Stimulated activated CD8-positive, alpha-beta memory T cell treated with anti-CD3 and anti-CD28 coated beads, Interleukin-4, amount 100 ng/mL, for 1 hour (primary cell): ENCODE measurements around the gene AQP12B.
"Not testable (repeated sequence)": the region's sequence is repeated elsewhere in the genome, so short reads cannot be mapped to it uniquely, and the experiment has no call there.

Experiments used
- DNase-seq, 2 donors: peaks; one replicate each; pipeline ENCODE4 v3.0.0-alpha.2; 2020; ENCODE audit warnings: low read depth in 2 of 2, low spot score in 1 of 2

The AQP12B gene

GRCh38 chr2:240685771-240686371, 3.2 kb upstream of the AQP12B start:
- no peak for DNase-seq

- DNase-seq: not testable (repeated sequence)
Measured at GRCh38 chr2:240683980-240684728, 1.5 kb upstream of the AQP12B start.

DNA sequence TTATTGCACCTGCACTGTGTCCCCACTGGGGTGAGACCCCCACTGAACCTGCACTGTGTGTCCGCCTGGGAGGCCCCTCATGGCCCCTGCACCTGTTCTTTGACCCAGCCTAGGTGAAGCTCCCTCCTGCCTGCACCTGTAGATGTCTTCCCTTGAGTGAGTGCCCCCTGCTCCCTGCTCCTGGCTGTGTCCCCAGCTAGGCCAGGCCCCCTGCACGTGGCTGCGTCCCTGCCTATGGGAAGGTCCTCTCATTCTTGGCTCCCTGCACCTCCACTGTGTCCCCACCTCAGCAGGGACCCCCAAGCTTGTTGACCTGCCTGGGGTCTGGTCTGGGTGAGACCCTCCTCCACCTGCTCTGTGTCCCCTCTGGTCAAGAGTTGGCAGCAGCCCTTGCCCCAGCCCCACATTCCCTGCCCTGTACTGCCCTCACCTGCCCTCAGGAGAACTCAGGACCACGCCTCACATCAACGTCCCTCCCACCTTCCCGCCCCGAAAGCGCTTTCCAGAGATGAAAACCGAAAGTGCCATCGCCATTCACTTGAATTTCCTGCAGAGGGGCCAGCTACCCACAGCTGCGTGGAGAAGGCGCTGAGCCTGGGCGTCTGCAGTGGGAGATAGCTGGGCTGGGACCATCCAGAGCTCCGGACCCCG, 769 bp upstream of the AQP12B start:
- DNase-seq: not testable (repeated sequence)

DNA sequence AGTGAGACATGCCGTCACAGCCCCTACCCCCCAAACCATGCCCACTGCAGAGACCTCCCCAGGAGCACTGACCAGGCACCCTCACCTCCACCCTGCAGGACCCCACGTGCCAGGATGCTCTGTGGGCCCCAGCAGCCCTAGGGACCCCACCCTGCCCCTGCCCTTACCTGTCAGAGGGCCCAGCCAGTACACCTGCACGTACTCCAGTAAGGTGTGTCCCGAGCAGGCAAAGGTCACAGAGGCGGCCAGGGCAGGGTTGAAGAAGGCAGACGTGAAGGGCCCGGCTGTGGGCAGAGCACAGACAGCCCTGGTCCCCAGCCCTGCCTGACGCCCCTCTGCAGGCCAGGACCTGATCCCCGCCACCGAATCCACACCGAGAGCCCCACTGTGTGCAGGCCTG, 2.5 kb downstream of the AQP12B start:
- not testable (repeated sequence) for DNase-seq

GRCh38 chr2:240678909-240679308, 3.8 kb downstream of the AQP12B start:
- not testable (repeated sequence) for DNase-seq

GRCh38 chr2:240678043-240678442, 4.6 kb downstream of the AQP12B start:
- DNase-seq: not testable (repeated sequence)

- not testable (repeated sequence) for DNase-seq
Measured at GRCh38 chr2:240675345-240675744, 7.3 kb downstream of the AQP12B start.

DNA sequence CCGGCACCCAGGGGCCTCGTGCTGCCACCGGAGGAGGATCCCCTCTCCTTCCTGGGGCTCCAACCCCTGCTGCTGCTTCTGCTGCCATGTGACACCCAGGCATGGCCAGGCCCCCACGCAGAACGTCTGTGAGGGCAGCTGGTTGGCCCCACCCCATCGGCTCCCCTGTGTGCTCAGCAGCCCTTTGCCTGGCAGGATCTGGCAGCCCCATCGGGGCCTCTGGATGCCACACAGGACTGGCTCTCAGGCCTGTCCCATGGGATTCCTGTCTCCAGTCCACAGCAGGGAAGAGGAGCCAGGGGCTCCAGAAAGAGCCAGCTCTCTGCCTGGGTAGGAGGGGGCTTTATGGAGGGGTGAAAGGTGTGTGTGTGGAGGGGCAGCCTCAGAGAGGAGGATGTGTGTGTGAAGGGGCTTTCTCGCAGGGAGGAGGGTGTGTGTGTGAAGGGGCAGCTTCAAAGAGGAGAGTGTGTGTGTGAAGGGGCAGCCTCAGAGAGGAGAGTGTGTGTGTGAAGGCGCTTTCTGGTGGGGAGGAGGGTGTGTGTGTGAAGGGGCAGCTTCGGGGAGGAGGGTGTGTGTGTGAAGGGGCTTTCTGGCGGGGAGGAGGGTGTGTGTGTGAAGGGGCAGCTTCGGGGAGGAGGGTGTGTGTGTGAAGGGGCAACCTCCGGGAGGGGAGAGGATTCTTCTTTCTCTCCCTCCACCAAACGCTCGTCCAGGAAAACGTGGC, 8.1 kb downstream of the AQP12B start:
- DNase-seq: not testable (repeated sequence)

DNA sequence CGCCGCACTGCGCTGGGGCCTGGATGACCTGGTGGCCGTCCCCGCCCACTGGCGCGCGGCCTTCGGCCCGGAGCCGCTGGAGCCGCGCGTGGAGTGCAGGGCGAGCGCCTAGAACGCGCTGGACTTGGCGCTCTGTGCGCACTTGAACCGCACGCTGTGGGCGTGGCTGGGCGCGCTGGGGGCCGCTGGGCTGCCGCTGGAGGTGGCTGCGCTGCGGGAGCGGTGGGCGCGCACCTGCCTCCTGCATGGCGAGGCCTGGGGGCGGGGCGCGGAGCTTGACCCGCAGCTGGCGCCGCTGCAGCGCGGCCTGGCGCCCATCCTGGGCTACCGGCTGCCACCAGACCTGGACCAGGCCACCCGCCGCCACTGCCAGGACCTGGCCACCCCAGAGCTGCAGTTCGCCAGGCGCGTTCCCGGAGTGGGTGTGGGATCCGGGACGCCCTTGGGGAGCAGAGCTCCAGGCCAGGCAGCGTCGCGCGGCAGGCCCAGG, 9.9 kb downstream of the AQP12B start:
- DNase-seq: no peak

DNA sequence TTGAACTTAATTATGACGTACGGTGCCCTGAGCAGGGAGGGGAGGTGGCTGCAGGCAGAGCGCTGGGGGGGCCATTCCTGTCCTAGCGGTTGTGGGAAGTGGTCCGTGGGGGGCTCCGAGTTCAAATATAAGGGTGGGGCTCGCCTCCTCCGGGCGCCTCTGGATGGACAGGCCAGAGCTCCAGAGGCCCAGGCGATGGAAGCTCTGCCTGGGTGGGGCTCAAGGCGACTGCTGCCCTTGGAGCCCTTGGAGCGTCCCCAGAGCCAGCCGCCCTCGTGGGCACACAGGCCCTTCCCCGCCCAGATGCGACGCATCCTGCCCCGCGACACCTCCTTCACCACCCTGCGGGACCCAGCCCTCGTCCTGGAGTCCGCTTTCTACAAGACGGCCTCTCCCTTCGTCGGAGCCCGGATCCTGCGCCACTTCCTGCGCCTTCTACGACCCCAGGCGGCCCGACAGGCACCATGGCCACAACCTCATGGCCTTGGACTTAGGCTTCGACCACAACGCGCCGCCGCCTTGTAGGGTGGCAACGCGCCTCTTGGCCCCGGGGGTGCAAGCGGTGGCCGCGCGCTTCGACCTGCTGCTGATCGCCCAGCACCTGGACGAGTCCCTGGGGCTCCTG, 10.5 kb downstream of the AQP12B start:
- DNase-seq: no peak

GRCh38 chr2:240670950-240671349, 11.7 kb downstream of the AQP12B start:
- no peak for DNase-seq

GRCh38 chr2:240670402-240670801, 12.3 kb downstream of the AQP12B start:
- no peak for DNase-seq

GRCh38 chr2:240664622-240665021, 18.1 kb downstream of the AQP12B start:
- no peak for DNase-seq

DNA sequence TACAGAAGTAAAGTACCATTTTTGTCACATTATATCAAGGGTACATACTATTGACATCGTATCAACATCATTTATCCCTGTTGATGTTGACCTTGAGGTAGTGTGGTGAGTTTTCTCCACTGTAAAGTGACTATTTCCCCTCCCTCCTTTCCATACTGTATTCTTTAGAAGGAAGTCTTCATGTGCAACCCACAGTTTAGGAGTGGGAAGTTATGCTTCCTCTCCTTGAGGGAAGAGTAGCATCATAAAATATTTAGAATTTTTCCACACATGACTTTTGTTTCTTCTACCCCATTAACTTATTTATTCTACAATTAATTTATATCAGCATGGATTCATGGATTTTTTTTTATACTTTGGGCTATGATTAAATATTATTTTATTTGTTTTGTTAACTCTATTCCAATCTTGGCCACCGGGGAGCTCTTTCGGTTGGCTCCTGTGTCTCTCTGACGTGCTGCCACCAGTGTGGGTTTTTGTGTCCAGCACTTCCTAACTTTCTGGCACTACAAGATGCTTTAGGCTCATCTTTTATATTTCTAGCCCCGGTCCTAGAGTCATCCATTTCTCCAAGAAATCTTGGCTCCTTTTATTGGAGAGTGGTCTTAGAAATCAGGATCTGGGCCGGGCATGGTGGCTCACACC, 19.0 kb downstream of the AQP12B start:
- no peak for DNase-seq

GRCh38 chr2:240662681-240663080, 20.0 kb downstream of the AQP12B start:
- no peak for DNase-seq

DNA sequence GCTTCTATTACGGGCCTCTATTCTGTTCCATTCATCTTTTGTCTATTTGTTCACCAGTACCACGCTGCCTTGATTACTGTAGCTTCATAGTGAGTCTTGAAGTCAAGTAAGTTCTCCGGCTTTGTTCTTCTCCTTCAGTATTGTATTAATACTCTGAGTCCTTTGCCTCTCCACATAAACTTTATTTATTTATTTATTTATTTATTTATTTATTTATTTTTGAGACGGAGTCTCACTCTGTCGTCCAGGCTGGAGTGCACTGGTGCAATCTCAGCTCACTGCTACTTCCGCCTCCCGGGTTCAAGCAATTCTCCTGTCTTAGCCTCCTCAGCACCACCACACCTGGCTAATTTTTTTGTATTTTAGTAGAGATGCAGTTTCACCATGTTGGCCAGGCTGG, 22.8 kb downstream of the AQP12B start:
- not testable (repeated sequence) for DNase-seq

DNA sequence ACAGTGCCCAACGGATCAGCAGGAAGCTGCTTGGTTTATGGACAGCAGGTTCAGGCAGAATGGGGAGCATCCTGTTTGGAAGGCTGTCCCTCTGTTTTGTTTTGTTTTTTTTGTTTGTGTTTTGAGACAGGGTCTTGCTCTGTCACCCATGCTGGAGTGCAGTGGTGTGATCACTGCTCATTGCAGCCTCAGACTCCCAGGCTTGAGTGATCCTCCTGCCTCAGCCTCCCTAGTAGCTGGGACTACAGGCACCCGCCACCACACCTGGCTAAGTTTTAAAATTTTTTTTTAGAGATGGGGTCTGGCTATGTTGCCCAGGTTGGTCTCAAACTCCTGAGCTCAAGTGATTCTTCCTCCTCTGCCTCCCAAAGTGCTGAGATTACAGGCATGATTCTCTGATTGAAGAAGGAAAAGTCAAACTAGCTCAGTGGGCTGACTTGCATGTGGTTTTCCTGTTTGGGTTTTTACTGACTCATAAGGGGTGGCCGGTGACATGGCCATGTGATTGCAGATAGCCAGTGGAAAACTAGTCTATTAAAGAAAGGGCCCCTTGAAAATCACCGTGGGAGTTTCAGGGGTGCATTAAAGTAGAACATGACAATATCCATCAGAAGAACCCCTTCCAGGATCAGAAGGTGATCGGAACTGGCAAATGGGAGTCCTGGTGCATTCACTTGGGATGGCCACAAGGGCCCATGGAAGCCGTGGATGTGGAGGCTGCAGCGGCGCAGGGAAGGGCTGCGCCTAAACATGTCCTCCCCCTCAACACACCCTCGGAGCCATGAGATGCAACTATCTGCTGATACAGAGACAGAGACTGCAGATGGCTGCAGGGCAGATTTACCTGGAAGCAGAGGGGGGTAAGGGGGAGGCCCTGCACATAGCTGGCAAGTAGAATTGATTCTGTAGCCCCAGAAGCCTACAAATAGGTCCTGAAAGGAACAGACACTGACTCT, 26.5 kb downstream of the AQP12B start:
- DNase-seq: no peak

DNA sequence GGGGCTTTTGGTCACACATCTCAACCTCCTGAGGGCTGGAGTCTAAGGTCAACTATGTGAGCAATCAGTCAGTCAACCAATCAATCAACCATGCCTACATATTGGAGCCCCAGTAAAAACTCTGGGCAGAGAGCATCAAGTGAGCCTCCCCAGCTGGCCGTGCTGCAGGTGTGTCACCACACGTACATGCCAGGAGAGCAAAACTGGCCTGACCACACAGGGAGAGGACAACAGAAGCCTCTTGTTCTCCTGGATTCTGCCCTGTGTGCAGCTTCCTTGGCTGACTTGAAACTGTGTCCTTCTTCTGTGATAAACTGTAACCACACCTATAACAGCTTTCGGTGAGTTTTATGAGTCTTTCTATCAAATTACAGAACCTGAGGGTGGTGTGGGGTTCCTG, 31.5 kb downstream of the AQP12B start:
- DNase-seq: no peak

DNA sequence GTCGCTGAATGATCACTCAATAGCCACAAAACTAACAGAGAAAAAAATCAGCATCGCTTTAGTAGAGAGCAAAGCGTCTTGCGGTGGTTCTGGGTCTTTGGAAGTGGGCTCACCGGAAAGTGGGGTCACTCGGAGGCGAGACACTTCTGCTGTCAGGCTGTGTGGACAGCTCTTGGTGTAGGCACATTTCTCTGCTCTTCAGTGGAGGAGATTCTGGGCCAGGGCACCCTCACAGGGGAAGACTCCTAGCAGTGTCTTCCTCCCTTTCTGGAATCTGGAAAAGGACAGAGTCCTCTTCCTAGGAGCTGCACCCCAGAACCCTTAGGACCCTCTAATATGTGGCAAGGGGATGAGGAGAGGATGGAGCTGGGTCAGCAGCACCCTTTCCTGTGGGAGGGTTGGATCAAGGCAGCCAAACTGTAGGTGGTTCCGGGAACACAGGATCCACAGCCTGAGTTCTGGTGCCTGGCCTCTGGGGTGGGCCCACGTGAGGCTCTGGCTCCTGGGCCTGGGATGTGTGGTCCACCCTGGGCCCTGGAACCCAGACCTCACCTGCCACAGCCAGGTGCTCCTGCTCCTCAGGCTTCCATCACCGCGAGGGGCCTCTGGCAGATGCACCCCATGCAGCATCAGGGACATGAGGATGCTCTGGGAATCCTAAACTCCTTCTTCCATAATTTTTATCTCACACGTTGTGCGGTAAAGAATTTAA, 32.3 kb downstream of the AQP12B start:
- DNase-seq: no peak
